ENCODE measurements around the gene TPX2.

The TPX2 gene

GRCh38 chr20:31706607-31707257, 32.4 kb upstream of the TPX2 start:
- no peak for DNase-seq

DNA sequence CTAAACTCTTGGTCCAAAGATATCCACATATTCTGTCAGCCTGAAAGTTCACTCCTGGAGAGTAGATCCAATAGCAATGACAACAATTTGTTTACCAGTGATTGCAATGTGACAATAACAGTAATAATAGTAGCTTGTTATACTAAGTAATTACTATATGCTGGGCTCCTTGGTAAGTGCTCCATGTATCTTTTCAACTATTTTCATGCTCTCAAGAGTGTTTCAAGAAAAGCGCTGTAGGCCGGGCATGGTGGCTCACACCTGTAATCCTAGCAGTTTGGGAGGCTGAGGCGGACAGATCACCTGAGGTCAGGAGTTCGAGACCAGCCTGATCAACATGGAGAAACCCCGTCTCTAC, 31.9 kb upstream of the TPX2 start:
- no peak for DNase-seq

DNA sequence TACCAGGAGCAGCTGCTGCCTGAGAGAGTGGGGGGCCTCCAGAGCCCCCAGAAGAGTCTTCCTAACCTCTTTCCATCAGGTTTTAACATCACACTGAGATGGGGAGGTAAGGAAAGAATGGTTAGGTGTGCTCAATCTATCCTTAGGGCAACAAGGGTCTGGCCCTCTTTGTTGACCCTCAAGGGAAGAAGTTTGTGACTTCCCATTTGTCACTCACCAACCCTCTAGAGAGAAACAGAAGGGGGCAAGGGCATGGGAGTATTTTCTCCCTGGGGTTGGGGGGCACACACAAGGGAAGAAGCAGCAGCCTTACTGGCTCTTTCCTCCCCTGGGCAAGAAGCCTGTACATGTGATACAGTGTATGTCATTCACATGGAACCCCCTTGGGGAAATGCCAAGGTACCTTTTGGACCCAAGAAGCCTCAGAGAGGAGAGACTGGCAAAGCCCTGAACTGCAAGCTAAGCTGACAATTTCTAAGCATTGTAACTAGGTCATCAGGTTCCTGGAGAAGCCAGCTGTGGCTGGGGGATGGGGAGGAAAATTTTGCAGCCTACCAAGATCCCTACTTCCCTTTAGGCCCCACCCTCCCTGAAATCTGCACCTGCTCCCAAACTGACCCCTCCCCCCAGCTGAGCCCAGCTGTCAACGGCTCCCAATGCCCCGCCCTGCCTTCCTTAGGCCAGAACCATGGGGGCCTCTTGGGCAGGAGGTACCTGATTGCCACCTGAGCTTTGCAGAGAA, 30.9 kb upstream of the TPX2 start:
- no peak for DNase-seq

- DNase-seq: no peak
Measured at GRCh38 chr20:31708736-31709534, 30.2 kb upstream of the TPX2 start.

- DNase-seq: no peak
Measured at GRCh38 chr20:31709939-31710338, 29.2 kb upstream of the TPX2 start.

- DNase-seq: no peak
Measured at GRCh38 chr20:31710423-31711108, 28.5 kb upstream of the TPX2 start.

DNA sequence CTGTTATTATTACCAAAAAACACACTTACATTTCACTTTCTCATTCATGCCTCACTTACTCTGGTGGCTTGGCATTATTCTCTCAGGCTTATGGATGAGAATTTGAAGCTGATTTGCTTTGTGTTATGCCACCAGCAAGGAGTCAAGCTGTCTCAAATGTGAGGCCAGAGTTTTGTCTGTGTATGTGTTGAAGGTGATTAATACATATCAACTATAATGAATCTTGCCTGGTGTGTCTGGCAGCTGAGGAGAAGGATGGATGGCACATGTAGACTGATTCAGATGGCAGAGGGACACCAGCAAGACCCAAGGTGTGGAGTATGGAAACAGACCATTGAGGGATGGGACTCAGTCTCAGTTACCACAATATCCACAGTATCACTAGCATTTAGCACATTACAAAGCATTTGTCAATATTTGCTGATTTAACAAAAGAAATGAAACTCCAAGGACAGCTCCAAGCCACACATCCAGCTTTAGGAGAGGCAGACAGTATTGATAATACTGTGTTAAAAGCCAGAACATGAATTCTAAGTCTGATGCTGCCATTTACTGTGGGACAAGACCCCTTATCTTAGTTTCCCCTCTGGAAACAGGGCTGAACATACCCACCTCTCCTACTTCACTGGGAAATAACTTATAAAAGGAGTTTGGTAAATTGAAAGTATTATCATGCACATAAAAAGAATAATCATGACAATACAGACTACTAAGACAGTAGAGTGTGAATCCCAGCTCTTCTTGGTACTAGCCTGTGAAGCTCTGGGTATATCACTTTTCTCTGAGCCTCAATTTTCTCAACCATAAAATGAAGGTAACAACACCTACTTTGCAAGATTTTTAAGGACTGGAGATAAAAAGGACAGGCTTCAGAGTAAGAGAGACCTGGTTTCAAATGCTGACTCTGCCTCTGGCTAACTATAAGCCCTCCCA, 27.6 kb upstream of the TPX2 start:
- DNase-seq: no peak

DNA sequence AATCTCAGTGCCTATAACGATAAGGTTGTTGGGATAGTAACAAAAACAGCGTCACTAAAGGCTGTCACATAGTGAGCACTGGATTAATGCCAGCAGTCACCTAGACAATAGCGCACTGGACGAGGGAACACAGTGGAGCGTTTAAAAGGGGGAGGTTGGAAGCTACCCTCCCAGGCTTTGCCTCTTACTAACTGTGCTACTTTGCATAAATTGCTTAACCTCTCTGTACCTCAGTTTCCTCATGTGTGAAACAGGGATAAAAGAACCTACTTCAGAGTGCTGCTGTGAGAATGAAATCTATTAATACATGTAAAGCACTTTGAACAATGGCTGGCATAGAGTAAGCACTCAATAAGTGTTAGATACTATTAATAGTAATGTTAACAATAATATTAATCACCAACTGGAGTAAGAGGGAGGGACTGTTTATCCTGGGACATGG, 27.0 kb upstream of the TPX2 start:
- no peak for DNase-seq

DNA sequence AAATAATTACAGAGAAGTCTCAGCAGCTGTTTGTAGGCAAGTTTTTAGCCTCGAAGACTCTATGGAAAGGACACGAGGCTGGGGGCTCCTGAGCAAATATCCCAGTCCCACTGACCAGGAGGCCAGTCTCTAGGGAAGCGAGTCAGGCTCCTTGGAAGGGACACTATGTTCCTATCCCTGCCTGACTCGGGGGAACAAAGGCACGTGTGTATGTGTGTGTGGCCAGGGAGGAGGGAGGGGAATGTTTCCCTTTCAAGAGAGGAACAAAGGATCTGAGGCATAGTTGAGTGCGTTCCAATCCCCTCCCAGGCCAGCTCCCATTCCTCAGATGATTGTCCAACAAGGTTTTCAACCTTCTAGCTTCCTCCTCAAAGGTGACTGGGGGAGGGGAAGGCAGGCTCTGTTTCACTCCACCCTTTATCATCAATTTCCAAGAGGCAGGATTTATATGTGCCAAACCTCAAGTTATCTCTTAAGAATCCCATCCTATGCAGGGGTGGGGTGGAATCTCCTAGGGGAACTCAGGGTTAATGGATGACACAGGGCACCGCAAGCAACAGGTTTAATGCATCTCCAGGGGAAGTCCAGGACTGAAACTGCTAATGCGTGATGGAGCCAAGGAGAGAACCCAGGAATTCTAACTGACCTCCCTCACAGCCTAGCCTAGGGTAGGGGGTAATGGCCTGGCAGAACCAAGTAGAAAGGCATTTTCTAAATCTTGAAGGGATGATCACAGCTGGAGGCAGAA, 26.4 kb upstream of the TPX2 start:
- no peak for DNase-seq

- DNase-seq: no peak
Measured at GRCh38 chr20:31713312-31714273, 25.5 kb upstream of the TPX2 start.

GRCh38 chr20:31715766-31716165, 23.3 kb upstream of the TPX2 start:
- no peak for DNase-seq

- DNase-seq: no peak
Measured at GRCh38 chr20:31716351-31716750, 22.7 kb upstream of the TPX2 start.

- no peak for DNase-seq
Measured at GRCh38 chr20:31716818-31717477, 22.1 kb upstream of the TPX2 start.

DNA sequence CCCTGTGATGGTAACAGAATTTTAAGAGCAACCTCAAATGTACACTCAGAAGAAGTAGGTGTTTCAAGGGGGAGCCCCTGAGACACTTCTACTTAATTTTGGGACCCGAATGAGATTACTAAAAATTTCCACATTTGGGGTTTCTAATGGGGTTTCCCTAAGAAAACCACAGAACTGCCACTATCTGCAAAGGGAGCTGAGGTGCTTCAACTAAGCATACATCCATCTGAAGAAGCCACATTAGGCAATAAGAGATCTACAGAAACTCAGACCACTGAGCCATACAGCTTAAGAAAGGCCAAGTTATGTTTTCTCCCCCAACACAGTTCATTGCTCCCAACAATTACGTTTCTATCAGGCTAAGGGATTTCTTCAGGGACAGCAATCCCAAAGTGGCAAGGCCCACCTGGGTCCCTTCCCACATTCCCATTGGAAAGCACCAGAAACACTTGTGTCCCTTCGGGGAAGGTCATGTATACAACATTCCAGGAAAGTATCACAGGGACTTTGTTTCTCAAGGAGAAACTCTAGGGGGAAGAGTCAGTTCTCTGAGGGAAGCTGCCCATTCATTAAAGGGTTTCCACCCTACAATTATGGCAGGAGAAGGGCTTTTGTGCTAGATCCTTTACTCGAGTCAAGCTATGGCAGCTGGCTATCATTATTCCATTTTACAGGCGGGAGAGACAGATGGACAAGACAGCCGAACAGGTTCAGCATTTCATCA, 21.4 kb upstream of the TPX2 start:
- peak; percentile 32 to 82 for DNase-seq

DNA sequence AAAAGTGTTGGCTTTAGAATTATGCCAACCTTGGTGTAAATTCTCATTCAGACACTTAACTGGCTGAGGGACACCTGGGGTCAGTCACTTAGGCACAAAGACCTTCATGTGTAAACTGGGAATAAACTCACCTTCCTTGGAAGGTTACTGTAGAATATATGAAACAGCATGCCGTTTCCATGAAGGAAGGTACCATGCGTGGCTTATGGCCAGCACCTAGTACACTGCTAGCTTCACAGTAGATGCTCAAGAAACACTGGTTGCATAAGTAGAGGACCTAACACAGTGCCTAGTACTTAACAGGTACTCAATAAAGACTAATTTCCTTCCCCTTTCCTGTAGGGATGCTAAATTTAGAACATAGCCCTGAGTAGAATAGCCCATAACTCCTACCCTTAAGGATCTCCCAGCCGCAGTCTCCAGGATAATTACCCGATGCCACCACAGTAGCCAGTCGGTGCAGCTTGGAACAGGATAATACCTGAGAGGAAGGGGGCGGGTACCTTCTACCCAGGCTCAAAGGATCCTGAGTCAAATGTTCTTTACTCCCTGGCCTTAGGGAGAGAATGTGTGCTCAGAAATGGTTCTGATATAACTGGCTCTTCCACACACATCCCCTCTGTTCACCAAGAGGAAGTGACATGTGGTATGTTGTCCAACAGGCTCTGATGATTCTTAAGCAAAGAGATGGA, 20.0 kb upstream of the TPX2 start:
- no peak for DNase-seq

GRCh38 chr20:31719644-31720485, 19.2 kb upstream of the TPX2 start:
- no peak for DNase-seq

Data from CD4-positive, alpha-beta T cell treated with Interleukin-4 for 1 hour (primary cell).